GM21619 (cell line): ENCODE measurements around the gene PIP4K2C.
"Not testable (repeated sequence)": the region's sequence is repeated elsewhere in the genome, so short reads cannot be mapped to it uniquely, and the experiment has no call there.

Experiments used
- ATAC-seq: cut with Tn5 transposase; IDR thresholded peaks from one replicate; pipeline ENCODE4 v1.9.1; 2021; ENCODE audit not compliant: unreplicated experiment

PIP4K2C gene

GRCh38 chr12:57584050-57584449, 6.9 kb upstream of the PIP4K2C start:
- no peak for ATAC-seq

- no peak for ATAC-seq
Observed at GRCh38 chr12:57584690-57585089, 6.3 kb upstream of the PIP4K2C start.

- no peak for ATAC-seq
Observed at GRCh38 chr12:57585156-57585555, 5.8 kb upstream of the PIP4K2C start.

DNA sequence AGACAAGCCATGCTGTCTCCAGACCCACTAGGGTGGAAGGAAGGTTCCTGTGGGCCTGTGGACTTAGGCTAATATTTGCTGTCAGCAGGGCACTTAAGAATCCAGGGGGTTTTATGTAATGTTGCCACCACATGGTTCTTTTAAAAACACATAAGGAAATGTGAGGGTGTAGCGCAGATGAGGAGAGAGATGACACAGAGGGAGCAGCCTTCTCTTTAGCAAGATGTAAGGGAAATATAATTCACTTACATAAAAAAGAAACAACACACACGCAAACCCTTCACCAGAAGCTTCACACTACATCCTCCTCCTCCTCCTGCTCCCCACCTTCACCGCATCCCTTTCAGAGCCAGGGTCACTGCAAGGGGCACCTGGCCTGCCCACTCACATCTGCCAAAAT, 4.9 kb upstream of the PIP4K2C start:
- no peak for ATAC-seq

GRCh38 chr12:57586832-57587429, 4.1 kb upstream of the PIP4K2C start:
- no peak for ATAC-seq

DNA sequence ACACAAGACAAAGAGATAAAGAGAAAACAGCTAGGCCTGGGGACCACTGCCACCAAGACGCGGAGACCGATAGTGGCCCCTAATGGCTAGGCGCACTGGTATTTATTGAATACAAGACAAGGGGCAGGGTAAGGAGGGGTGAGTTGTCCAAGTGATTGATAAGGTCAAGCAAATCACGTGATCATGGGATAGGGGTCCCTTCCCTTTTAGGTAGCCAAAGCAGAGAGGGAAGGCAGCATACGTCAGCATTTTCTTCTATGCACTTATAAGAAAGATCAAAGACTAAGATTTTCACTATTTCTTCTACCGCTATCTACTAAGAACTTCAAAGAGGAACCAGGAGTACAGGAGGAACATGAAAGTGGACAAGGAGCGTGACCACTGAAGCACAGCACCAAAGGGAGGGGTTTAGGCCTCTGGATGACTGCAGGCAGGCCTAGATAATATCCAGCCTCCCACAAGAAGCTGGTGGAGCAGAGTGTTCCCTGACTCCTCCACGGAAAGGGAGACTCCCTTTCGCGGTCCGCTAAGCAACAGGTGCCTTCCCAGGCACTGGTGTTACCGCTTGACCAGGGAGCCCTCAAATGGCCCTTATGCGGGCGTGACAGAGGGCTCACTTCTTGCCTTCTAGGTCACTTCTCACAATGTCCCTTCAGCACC, 1.9 kb upstream of the PIP4K2C start:
- ATAC-seq, result not testable (repeated sequence)

DNA sequence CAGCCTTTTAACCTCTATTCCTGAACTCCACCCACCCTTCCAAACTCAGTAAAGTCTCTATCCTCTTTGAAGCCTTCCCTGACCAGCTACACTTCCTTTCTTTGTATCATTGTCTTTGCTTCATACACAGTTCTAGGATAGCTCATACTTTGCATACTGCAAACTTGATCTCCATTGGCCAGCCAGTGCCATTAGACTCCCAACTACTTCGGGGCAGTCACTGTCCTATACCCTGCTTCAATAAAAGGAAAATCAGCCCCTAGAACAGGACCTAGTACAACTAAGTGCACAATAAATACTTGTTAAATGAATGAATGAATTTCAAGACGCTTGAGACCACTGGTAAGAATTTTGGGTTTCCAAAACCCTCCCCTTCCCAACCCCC, 521 bp upstream of the PIP4K2C start:
- ATAC-seq, result no peak

DNA sequence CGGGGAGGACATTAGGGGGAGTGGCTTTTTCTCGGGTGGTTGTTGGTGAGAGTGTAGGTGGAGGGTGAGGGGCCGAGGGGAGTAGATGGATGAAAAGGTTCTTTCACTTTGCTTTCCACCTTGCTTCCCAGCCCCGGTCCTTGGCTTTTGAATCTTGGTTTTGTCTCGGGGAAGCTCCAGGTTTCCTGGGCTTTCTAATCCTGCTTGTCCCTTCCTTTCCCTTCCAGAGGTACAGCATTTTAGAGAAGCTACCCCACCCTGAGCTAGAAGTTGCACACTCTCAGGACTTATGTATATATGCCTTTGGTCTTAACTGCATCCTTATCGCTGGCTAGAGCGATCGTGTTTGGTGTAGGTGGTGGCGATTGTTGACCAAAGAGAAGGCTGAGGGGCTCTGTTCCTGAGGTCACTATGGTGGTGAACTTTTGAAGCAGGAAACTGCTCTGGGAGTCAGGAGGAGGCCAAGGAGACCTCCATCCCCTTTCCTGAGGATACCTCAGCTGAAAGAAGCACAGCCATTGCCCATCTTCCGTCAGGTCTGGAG, 862 bp downstream of the PIP4K2C start:
- ATAC-seq, result no peak

DNA sequence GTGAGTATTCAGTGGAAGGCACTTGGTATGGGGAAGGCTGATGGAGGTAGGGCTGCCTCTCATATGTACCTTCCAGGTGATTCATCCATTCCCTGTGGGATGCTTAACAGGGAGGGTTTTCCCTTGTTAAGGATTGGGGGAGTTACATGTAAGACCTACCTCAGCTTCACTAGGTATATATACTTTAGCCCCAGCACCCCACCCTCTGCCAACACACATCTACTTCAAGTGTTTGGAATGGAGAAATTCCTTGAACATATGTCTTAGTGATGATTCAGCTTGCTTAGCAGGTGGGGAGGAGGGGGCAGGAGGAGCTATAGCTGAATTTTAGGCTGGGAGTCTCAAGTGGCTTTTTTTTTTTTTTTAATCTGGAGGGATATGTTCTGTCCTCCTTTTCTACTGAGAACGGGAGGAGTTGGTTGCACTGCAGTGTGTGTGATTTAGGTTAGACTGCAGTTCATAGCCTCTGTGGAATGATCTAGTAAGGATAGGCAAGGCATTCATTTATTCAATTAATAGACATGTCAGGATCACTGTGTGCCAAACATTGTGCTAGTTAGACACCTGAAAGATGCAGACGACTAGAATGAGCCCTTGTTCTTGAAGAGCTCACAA, 1.7 kb downstream of the PIP4K2C start:
- no peak for ATAC-seq

GRCh38 chr12:57593187-57593586, 2.2 kb downstream of the PIP4K2C start:
- no peak for ATAC-seq

GRCh38 chr12:57600395-57600794, 9.4 kb downstream of the PIP4K2C start:
- no peak for ATAC-seq

- ATAC-seq, result no peak
Observed at GRCh38 chr12:57602544-57602943, 11.6 kb downstream of the PIP4K2C start.

DNA sequence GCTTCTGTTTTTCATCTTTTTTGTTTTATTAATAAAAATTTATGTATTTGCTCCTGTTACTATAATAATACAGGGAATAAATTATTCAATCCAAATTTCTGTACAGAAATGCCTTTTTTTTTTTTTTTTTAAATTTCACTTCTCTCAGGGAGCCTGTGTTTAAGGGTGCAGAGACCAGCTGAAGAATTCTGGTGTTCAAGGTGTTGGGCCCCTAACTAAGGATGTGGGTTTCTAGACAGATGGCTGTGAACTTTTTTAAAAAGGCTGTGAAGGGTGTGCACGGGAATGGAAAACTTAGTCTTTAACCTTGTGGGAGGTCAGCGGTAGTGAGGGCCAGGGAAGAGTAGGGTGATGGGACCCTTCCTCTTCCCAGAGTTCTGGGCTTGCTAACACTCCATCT, 12.3 kb downstream of the PIP4K2C start:
- no peak for ATAC-seq

- ATAC-seq, result no peak
Observed at GRCh38 chr12:57603815-57604453, 12.9 kb downstream of the PIP4K2C start.

- no peak for ATAC-seq
Observed at GRCh38 chr12:57604454-57604991, 13.5 kb downstream of the PIP4K2C start, which contains the start of gene DTX3. Gene DTX3 (plus strand): TSS chr12:57604824. CDS start chr12:57606518, 1,694 bp downstream.

DNA sequence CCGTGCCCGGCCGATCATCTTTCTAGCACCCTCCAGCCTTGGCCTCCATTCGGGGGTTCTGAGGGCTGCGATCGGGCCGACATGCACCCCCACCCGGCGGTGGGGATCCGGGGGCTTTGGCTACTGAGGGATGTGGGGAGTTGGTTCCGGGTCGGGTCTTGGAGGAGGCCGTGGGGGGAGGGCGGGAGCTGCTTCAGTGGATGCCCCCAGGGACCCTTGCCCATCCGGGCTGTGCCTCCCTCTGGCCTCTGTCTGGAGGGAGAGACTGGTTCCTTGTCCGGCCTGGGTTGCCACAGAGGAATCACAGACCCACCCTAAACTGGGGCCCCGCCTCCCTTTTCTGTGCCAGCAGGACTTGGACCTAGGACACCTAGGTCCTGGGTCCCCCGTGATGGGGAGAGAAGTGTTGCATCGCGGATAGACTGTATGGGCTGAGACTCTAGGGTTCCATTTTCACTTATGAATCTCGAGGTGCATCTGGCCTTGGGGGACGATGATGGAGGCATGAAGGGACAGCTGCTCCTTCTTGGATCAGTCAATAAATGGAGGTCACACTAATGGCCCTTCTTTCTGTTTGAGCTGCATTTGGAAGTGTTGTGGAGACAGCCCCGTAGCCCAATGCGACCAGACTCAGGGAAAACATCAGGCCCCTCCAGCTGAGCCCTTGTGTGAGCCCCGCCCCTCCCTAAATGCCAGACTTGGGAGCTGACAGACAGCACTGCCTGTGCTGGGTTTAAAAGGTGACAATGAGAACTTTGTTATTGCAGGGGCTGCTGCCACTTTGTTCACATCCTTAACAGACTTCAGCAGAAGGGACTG, 14.2 kb downstream of the PIP4K2C start:
- ATAC-seq, result no peak

DNA sequence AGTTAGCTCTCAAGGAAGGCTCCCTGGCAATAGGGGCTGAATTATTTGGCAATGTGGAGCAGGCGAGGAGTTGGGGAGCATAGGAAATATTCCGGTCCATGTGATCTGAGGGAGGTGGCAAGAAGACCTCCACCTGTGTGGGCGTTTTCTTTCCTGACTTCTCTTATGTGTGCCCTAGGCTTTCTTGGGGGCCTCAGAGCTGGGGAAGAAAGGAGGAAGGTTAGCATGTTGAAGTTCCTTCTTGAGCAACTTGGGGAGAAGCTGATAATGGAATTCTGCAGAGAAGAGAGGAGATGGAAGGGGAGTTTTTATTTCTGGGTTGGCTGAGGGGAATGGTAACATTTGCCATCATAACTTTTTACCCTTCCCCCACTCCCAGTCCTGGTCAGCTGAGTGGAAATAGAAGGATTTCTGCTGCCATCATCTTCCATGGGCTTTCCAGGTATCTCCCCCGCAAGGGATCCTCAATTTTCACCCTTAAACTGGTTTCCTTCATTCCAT, 14.9 kb downstream of the PIP4K2C start:
- no peak for ATAC-seq

- no peak for ATAC-seq
Observed at GRCh38 chr12:57606399-57606798, 15.4 kb downstream of the PIP4K2C start.

DNA sequence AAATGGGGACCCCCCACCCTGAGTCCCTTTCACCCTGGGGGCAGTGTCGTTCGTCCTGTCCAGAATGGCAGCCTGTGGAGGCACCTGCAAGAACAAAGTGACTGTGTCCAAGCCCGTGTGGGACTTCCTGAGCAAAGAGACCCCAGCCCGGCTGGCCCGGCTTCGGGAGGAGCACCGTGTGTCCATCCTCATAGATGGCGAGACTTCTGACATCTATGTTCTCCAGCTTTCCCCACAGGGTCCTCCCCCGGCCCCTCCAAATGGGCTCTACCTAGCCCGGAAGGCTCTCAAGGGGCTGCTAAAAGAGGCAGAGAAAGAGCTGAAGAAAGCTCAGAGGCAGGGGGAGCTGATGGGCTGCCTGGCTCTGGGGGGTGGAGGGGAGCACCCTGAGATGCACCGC, 15.8 kb downstream of the PIP4K2C start:
- no peak for ATAC-seq

GRCh38 chr12:57607958-57608663, 17.1 kb downstream of the PIP4K2C start:
- ATAC-seq, result no peak
